ENCODE data around the gene PRPSAP1. TPM values are rescaled to one million over a fixed set of nuclear protein-coding genes. Genes with fewer than 3 reads are reported as not detected.

Gene PRPSAP1
- total RNA-seq, 1 experiment from 2014 or later: 99.6 TPM

GRCh38 chr17:76368545-76368944, 14.8 kb upstream of the PRPSAP1 start:
- Histone ChIP-seq H3K9me3 (ENCODE audit: control insufficient read depth, insufficient read depth, low read depth, low read length) (no peaks in the 10 kb centered on the region), H3K4me3 (ENCODE audit: low read depth in 2 of 2, low read length in 2 of 2) (no peak overlapping the region), H3K4me1 (ENCODE audit: control insufficient read depth, insufficient read depth, low read length) (0 out of 2 replicates have a peak, but pooled peaks cover 5% of the 10 kb centered on the region), H3K27me3 (ENCODE audit: control insufficient read depth, insufficient read depth, low read length) (no peaks in the 10 kb centered on the region), H3K36me3 (ENCODE audit: control insufficient read depth, insufficient read depth, low read length) (no peaks in the 10 kb centered on the region), H3K27ac (ENCODE audit: low read length) (no peak overlapping the region)
- CTCF ChIA-PET: no interaction called here
- BruUV-seq (replicated peaks): no TSS peak
- ATAC-seq (no peak), DNase-seq (ENCODE audit: low read depth, low spot score) (no peak)
- in situ Hi-C loops (cut with HindIII; ENCODE audit: low pct_unique_long_range_greater_than_20kb, low sequenced_read_pairs): no loop called here
- intact Hi-C loops (cut with micrococcal nuclease; ENCODE audit: unreplicated experiment): no loop called here
- POLR2A ChIA-PET: no interaction called here
- TF ChIP-seq SIN3A (IDR thresholded peaks at IDR 0.05; ENCODE audit: borderline replicate concordance, insufficient read depth, low read depth, low read length) (no peak), POLR2AphosphoS5 (IDR thresholded peaks at IDR 0.05; ENCODE audit: low read depth, low read length) (no peak), TCF7L2 (IDR thresholded peaks at IDR 0.05; ENCODE audit: low read depth, low read length) (no peak), REST (IDR thresholded peaks at IDR 0.05; ENCODE audit: insufficient read depth in 1 of 2, low read depth in 2 of 2, low read length in 1 of 2) (no peak)
- TF ChIP-seq, protein P1, sequence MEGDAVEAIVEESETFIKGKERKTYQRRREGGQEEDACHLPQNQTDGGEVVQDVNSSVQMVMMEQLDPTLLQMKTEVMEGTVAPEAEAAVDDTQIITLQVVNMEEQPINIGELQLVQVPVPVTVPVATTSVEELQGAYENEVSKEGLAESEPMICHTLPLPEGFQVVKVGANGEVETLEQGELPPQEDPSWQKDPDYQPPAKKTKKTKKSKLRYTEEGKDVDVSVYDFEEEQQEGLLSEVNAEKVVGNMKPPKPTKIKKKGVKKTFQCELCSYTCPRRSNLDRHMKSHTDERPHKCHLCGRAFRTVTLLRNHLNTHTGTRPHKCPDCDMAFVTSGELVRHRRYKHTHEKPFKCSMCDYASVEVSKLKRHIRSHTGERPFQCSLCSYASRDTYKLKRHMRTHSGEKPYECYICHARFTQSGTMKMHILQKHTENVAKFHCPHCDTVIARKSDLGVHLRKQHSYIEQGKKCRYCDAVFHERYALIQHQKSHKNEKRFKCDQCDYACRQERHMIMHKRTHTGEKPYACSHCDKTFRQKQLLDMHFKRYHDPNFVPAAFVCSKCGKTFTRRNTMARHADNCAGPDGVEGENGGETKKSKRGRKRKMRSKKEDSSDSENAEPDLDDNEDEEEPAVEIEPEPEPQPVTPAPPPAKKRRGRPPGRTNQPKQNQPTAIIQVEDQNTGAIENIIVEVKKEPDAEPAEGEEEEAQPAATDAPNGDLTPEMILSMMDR (IDR thresholded peaks at IDR 0.05): no peak

DNA sequence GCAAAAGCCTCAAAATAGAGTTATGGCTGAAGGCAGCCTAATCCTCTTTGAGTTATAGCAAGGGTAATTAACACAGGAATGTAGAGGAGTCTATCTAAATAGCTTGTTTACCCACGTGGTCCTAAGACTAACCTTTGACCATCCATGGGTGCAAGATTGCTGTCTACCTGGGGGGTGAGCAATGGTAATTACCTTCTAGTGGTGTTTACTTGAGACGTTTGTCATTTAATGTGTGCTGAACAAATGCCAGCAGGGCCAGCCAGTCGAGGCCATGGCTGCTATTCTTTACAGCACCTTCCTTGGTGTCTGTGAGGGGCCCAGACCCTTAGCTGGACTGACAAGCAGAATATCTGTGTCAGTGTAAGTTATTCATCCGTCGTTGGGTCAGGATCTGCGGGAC, 13.9 kb upstream of the PRPSAP1 start:
- Histone ChIP-seq H3K36me3 (ENCODE audit: control insufficient read depth, insufficient read depth, low read length) (no peaks in the 10 kb centered on the region), H3K4me1 (ENCODE audit: control insufficient read depth, insufficient read depth, low read length) (0 out of 2 replicates have a peak, but pooled peaks cover 5% of the 10 kb centered on the region), H3K27me3 (ENCODE audit: control insufficient read depth, insufficient read depth, low read length) (no peaks in the 10 kb centered on the region), H3K9me3 (ENCODE audit: control insufficient read depth, insufficient read depth, low read depth, low read length) (no peaks in the 10 kb centered on the region), H3K27ac (ENCODE audit: low read length) (no peak overlapping the region), H3K4me3 (ENCODE audit: low read depth in 2 of 2, low read length in 2 of 2) (no peak overlapping the region)
- intact Hi-C loops (cut with micrococcal nuclease; ENCODE audit: unreplicated experiment): no loop called here
- BruUV-seq (replicated peaks): no TSS peak
- POLR2A ChIA-PET: no interaction called here
- ATAC-seq (no peak), DNase-seq (ENCODE audit: low read depth, low spot score) (no peak)
- CTCF ChIA-PET: interaction anchor here (0.7 kb wide), 1 partner anchor 13 kb away, joined by 3 read pairs; no protein-coding TSS in a partner anchor
- no peak for TF ChIP-seq TCF7L2 (IDR thresholded peaks at IDR 0.05; ENCODE audit: low read depth, low read length)
- no peak for TF ChIP-seq SIN3A (IDR thresholded peaks at IDR 0.05; ENCODE audit: borderline replicate concordance, insufficient read depth, low read depth, low read length)
- no peak for TF ChIP-seq POLR2AphosphoS5 (IDR thresholded peaks at IDR 0.05; ENCODE audit: low read depth, low read length)
- TF ChIP-seq, protein P1 (IDR thresholded peaks at IDR 0.05): no peak
- no peak for TF ChIP-seq REST (IDR thresholded peaks at IDR 0.05; ENCODE audit: insufficient read depth in 1 of 2, low read depth in 2 of 2, low read length in 1 of 2)
- in situ Hi-C loops (cut with HindIII; ENCODE audit: low pct_unique_long_range_greater_than_20kb, low sequenced_read_pairs): no loop called here
